Islet of Langerhans (tissue), 1 donor: ENCODE data around the gene LSAMP.
"Not testable (repeated sequence)": the region's sequence is repeated elsewhere in the genome, so short reads cannot be mapped to it uniquely, and the experiment has no call there.

Experiments
- FAIRE-seq: peaks from one replicate; lab custom pipeline; 2011; peaks lifted over from hg19 to GRCh38; lab: Jason Lieb, UNC

Gene LSAMP

GRCh38 chr3:116238846-116239565 is 206.3 kb downstream of the LSAMP start:
- no peak for FAIRE-seq

- no peak for FAIRE-seq
Observed at GRCh38 chr3:116233711-116234357, 211.5 kb downstream of the LSAMP start.

- FAIRE-seq, result no peak
Observed at GRCh38 chr3:116230431-116231020, 214.8 kb downstream of the LSAMP start.

- FAIRE-seq, result no peak
Observed at GRCh38 chr3:116226266-116226665, 219.0 kb downstream of the LSAMP start.

GRCh38 chr3:116216761-116217160 is 228.5 kb downstream of the LSAMP start:
- no peak for FAIRE-seq

- FAIRE-seq, result no peak
Observed at GRCh38 chr3:116211901-116212300, 233.4 kb downstream of the LSAMP start.

GRCh38 chr3:116208830-116209229 is 236.5 kb downstream of the LSAMP start:
- FAIRE-seq, result not testable (repeated sequence)

- no peak for FAIRE-seq
Observed at GRCh38 chr3:116200956-116201690, 244.2 kb downstream of the LSAMP start.

- FAIRE-seq, result no peak
Observed at GRCh38 chr3:116199063-116199462, 246.2 kb downstream of the LSAMP start.

GRCh38 chr3:116198087-116198486 is 247.2 kb downstream of the LSAMP start:
- no peak for FAIRE-seq

- no peak for FAIRE-seq
Observed at GRCh38 chr3:116192464-116192863, 252.8 kb downstream of the LSAMP start.

GRCh38 chr3:116191409-116191808 is 253.9 kb downstream of the LSAMP start:
- no peak for FAIRE-seq

GRCh38 chr3:116190095-116190494 is 255.2 kb downstream of the LSAMP start:
- no peak for FAIRE-seq

- no peak for FAIRE-seq
Observed at GRCh38 chr3:116188231-116188785, 257.0 kb downstream of the LSAMP start.

- no peak for FAIRE-seq
Observed at GRCh38 chr3:116186049-116186448, 259.2 kb downstream of the LSAMP start.

GRCh38 chr3:116181159-116181558 is 264.1 kb downstream of the LSAMP start:
- FAIRE-seq, result no peak

GRCh38 chr3:116179091-116179490 is 266.2 kb downstream of the LSAMP start:
- no peak for FAIRE-seq

GRCh38 chr3:116176974-116177555 is 268.2 kb downstream of the LSAMP start:
- no peak for FAIRE-seq

- no peak for FAIRE-seq
Observed at GRCh38 chr3:116166121-116166520, 279.2 kb downstream of the LSAMP start.

- no peak for FAIRE-seq
Observed at GRCh38 chr3:116165641-116166040, 279.6 kb downstream of the LSAMP start.

- no peak for FAIRE-seq
Observed at GRCh38 chr3:116165135-116165534, 280.2 kb downstream of the LSAMP start.

- no peak for FAIRE-seq
Observed at GRCh38 chr3:116164039-116164438, 281.2 kb downstream of the LSAMP start.
